ENCODE results near the gene PAPSS1. TPM values are rescaled to one million over a fixed set of nuclear protein-coding genes. Genes with fewer than 3 reads are reported as not detected.
"Not testable (repeated sequence)": the region's sequence is repeated elsewhere in the genome, so short reads cannot be mapped to it uniquely, and the experiment has no call there.

The PAPSS1 gene
- total and polyA plus RNA-seq, 2 experiments from 2014 or later = 25.4 to 40.6 TPM

- no peaks in the 10 kb centered on the region for H3K9me3 ChIP-seq (ENCODE audit: low read depth)
- peaks cover 4% of the 10 kb centered on the region for H3K4me1 ChIP-seq (ENCODE audit: low read depth)
- H3K27ac ChIP-seq = no peak overlapping the region
- H3K27me3 ChIP-seq = no peaks in the 10 kb centered on the region
- TF ChIP-seq CTCF (IDR thresholded peaks at IDR 0.05; ENCODE audit: low read depth, low read length) = no peak
- no peak overlapping the region for H3K4me3 ChIP-seq
- no peaks in the 10 kb centered on the region for H3K36me3 ChIP-seq
- no peak for DNase-seq (ENCODE audit: low read depth in 1 of 2, low spot score in 1 of 2)
These were observed 5.3 kb upstream of the PAPSS1 start for GRCh38 chr4:107725281-107725859.

GRCh38 chr4:107723331-107723730 lies 3.3 kb upstream of the PAPSS1 start:
- H3K4me3 ChIP-seq; H3K27ac ChIP-seq; H3K27me3 ChIP-seq; H3K9me3 ChIP-seq (ENCODE audit: low read depth); H3K36me3 ChIP-seq; H3K4me1 ChIP-seq (ENCODE audit: low read depth); DNase-seq (ENCODE audit: low read depth in 1 of 2, low spot score in 1 of 2): not testable (repeated sequence)

- Histone ChIP-seq H3K9me3 (ENCODE audit: low read depth) (no peaks in the 10 kb centered on the region), H3K36me3 (no peaks in the 10 kb centered on the region), H3K27ac (no peak overlapping the region), H3K4me1 (ENCODE audit: low read depth) (peaks cover 3% of the 10 kb centered on the region), H3K27me3 (no peaks in the 10 kb centered on the region), H3K4me3 (peak overlapping the region; percentile 52)
- DNase-seq (ENCODE audit: low read depth in 1 of 2, low spot score in 1 of 2) = peak in 1 of 2 donors; percentile 22
- no peak for TF ChIP-seq CTCF (IDR thresholded peaks at IDR 0.05; ENCODE audit: low read depth, low read length)
These were observed 1.5 kb upstream of the PAPSS1 start for GRCh38 chr4:107721436-107722100.

GRCh38 chr4:107719207-107719921 lies 670 bp downstream of the PAPSS1 start:
- Histone ChIP-seq H3K27ac (peak overlapping the region; percentile 16), H3K9me3 (ENCODE audit: low read depth) (no peaks in the 10 kb centered on the region), H3K4me3 (peak overlapping the region; percentile 52), H3K4me1 (ENCODE audit: low read depth) (peaks cover 3% of the 10 kb centered on the region), H3K27me3 (no peaks in the 10 kb centered on the region), H3K36me3 (no peaks in the 10 kb centered on the region)
- peak in 1 of 2 donors; percentile 51 for DNase-seq (ENCODE audit: low read depth in 1 of 2, low spot score in 1 of 2)
- no peak for TF ChIP-seq CTCF (IDR thresholded peaks at IDR 0.05; ENCODE audit: low read depth, low read length)

GRCh38 chr4:107718351-107718965 lies 1.6 kb downstream of the PAPSS1 start:
- Histone ChIP-seq H3K9me3 (ENCODE audit: low read depth) (no peaks in the 10 kb centered on the region), H3K27me3 (no peaks in the 10 kb centered on the region), H3K36me3 (no peaks in the 10 kb centered on the region), H3K27ac (no peak overlapping the region), H3K4me3 (peak overlapping the region; percentile 52), H3K4me1 (ENCODE audit: low read depth) (peaks cover 3% of the 10 kb centered on the region)
- DNase-seq (ENCODE audit: low read depth in 1 of 2, low spot score in 1 of 2) = peak in 1 of 2 donors; percentile 57
- TF ChIP-seq CTCF (IDR thresholded peaks at IDR 0.05; ENCODE audit: low read depth, low read length) = no peak
